GM21786 (cell line): Measurements from ENCODE around the gene OTUD3.

Experiments used
- ATAC-seq: cut with Tn5 transposase; IDR thresholded peaks from one replicate; pipeline ENCODE4 v1.9.1; 2021; ENCODE audit not compliant: unreplicated experiment

Gene OTUD3

DNA sequence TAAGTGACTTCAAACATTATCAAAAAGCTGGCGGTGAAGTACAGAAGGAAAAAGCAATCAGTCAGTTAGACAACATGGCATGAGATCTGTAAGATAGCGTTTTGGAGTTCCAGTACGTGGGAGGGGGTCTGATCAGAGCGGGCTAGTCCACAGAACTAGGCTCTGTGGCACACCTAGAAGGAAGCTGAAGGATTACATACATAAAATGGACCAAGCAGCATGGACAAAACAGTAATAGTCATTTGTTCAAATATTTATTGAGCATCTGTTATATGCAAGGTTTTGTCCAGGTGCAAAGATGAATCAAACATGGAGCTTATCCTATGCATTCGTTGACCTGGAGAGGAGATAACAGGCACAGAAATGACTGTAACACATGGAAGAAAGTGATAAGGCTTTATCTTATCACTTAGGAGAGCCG, 64.1 kb downstream of the OTUD3 start:
- no peak for ATAC-seq

DNA sequence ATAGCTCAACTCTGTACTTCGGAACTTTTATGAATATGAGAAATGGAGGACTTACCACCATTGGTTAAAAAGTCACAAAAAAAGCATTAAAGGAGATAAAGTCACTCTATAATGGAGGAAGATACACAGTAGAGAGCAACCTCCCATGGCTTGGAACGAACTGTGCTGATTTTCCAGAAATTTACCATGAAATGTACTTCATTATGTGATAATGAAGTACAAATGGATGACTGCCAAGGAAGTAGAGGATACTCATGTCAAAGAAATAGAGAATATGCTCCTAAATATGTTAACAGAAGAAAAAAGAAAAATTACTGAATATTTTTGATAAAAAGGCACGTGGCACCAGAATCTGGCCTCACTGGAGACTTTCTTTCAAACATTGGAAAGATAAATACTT, 64.8 kb downstream of the OTUD3 start:
- ATAC-seq: no peak

GRCh38 chr1:19949016-19949415, 66.8 kb downstream of the OTUD3 start:
- ATAC-seq: no peak

- ATAC-seq: no peak
Measured at GRCh38 chr1:19954059-19954458, 71.9 kb downstream of the OTUD3 start.

DNA sequence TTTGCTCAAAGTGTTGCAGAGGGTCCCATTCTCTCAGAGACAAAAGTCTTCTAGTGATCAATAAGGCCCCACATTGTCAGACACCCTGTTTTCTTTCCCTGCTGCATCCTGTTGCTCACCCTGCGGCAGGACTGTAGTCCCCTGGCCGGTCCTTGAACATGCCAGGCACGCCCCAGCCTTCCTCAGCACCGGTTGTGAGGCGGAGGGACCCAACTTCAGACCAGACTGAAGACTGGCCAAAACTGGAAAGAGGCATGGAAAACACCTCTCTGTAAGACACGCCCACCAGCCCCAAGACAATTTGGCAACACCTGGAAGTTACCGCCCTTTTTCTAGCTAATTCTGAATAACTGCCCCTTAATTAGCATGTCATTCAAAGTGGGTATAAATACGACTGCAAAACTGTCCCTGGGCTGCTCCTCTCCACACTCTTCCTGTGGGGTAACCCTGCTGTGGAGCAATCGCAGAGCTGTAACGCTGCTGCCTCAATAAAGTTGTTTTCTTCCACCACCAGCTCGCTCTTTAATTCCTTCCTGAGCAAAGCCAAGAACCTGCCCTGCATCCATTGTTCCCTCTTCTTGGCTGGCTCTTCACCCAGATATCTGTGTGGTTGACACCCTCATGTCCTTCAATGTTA, 73.5 kb downstream of the OTUD3 start:
- ATAC-seq: no peak

- ATAC-seq: no peak
Measured at GRCh38 chr1:19957779-19958178, 75.6 kb downstream of the OTUD3 start.

- no peak for ATAC-seq
Measured at GRCh38 chr1:19960591-19960990, 78.4 kb downstream of the OTUD3 start.
